SK-MEL-5 (cell line): ENCODE results near the gene SLC24A4. TPM values are rescaled to one million over a fixed set of nuclear protein-coding genes. Genes with fewer than 3 reads are reported as not detected.

ENCODE experiments used
- DNase-seq: peaks from one replicate; pipeline ENCODE4 v3.0.0-alpha.2; 2016; ENCODE audit warnings: low read depth, low spot score
- in situ Hi-C: cut with HindIII; loops from 2 replicates; pipeline ENCODE4 v1.10.0; 2016; ENCODE audit warnings: low sequenced_read_pairs, high pct_unique_total_duplicates, low pct_unique_long_range_greater_than_20kb
- total RNA-seq: library from RNA; depleted of rRNA; stranded (reverse); fragments of >200 nt; shearing (Covaris generic); gene quantifications from 2 replicates; pipeline ENCODE4 v1.2.3, GENCODE V29; 2014

The SLC24A4 gene
- total RNA-seq, 1 experiment from 2014 or later: 0.24 TPM

DNA sequence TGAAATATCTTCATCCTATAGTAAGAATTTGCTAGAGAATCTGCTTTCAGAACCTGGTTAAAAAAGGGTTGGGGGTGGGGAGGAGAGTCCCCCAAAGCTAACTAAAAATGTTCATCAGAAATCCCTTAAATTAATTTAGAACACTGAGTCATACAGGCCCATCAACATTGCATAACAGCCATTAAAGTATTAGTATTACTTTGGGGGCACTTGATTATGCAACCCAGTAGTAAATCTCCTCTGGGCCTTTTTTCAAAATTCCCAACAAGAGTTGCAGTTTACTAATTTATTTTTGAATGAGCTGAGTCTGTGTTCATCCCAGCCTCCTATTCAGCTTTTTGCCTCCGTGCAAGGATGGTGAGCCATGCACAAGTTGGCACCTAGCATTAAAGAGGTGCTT lies 8.8 kb upstream of the SLC24A4 start:
- DNase-seq: no peak
- in situ Hi-C loops: no loop called here

DNA sequence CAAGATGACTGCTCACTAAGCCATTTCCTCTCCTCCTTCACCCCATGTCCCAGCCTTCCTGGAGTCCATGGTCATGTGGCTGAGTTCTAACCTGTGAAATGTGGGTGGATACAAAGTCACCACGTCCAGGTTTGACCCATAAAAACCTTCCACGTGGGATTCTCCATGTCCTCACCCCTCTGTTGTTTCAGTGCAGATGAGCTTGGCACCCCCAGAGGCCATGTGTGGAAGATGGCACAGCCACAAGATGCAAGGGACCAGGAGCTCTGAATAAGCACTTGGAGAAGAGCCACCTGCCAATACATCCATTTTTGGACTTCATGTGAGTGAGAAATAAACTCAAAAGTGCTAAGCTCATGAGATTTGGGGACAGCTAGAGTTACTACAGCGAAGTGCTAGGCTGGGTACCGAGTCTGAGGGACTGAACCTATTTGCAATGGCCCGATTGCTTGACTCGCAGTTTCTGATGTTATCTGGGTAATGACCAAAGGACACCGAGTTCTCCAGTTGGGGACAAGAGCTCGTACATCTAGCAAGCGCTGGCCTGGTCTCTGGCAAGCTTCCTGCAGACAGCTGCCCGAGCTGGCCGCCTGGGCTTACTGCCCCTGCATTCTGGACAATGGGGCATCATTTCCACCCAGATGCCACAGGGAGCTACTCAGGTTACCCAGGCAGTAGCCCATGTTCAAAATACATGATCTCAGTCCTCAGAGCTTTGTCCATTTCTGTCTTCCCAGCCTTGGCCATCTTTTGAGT lies 7.7 kb upstream of the SLC24A4 start:
- DNase-seq: no peak
- in situ Hi-C loops: no loop called here

DNA sequence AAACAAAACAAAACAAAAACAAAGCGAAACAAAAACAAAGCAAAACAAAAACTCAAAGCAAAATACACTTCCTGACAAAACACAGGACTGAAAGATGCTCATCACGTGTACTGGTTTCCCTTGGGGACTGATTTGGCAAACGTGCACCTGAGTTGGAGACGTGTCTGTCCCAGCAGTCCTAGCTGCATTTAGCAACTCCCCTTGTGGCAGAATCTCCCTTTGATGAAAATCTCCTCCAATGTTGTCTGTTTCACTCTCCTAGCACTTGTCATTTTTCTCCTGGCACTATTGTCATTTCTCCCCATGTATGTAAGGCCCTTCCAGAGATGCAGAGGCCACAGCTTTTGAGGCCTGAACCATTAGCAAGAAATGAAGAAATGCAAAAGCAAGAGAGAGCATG lies 6.8 kb upstream of the SLC24A4 start:
- no peak for DNase-seq
- in situ Hi-C loops: no loop called here

DNA sequence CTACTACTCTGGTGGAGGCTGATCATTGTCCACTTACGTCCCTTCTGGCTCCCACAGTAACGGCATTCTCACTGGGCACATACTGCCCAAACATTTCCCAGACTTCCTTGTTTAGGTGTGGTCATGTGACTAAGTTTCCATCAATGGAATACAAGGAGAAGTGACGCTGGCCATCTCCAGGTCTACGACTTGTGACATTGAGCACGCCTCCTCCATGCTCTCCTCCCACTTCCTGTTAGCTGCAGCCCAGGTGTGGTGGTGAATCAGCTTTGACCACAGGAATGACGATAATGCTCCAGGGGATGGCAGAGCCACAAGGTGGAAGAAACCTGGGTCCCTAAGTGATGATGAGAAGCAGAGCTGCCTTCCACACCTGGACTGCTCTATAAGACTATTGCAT lies 6.0 kb upstream of the SLC24A4 start:
- no peak for DNase-seq
- in situ Hi-C loops: no loop called here

DNA sequence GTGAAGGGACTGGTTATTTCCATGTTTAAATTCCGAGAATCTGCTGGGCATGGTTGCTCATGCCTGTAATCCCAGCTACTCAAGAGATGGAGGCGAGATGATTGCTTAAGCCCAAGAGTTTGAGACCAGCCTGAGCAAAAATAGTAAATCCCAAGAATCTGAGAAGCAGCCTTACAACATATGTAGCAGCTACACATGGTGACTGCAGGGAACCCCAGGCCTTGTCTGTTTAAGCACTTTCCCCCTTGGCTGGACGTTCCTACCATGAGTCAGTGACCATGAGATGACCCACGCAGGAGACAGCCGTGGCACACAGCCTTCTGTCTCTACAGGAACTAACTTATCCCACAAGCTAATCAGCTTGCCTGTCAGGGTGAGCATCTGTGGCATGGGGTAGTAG lies 5.5 kb upstream of the SLC24A4 start:
- in situ Hi-C loops: no loop called here
- no peak for DNase-seq

DNA sequence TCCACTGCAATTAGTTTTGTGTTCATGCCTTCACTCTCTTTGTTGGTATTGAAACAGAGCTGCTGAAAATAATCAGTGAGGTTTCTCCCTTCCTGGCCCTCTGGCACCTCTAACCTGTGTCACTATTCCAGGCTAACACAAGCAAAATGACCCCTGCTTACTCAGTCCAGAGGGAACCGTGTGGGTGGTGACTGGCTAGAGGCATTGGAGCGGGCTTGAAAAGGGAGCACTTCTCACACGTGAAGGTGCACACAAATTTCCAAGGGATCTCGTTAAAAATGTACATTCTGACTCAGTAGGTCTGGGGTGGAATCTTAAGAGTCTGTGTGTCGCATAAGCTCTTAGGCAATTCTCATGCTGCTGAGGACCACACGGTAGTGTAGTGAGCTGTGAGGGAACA lies 1.3 kb upstream of the SLC24A4 start:
- in situ Hi-C loops: no loop called here
- no peak for DNase-seq

DNA sequence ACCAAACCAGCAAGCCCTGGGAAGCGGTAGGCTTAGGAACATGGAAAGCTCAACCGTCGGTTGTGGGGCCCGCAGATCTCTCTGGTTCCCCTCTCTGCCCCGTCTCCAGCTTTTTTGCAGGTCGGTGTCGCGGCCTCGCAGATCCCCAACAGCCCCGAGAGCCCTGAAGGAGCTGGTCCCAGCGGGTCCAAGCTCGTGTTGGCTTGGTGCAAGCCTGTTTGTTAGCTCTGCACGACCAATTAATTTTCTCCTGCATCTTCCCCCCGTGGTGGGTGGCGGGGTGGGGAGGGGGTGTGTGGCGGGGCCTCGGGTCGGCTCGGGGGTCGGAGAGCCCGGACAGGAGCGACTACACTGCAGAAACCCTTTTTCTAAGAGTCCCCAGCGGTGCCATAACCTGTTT lies 449 bp upstream of the SLC24A4 start:
- in situ Hi-C loops: no loop called here
- DNase-seq: no peak

DNA sequence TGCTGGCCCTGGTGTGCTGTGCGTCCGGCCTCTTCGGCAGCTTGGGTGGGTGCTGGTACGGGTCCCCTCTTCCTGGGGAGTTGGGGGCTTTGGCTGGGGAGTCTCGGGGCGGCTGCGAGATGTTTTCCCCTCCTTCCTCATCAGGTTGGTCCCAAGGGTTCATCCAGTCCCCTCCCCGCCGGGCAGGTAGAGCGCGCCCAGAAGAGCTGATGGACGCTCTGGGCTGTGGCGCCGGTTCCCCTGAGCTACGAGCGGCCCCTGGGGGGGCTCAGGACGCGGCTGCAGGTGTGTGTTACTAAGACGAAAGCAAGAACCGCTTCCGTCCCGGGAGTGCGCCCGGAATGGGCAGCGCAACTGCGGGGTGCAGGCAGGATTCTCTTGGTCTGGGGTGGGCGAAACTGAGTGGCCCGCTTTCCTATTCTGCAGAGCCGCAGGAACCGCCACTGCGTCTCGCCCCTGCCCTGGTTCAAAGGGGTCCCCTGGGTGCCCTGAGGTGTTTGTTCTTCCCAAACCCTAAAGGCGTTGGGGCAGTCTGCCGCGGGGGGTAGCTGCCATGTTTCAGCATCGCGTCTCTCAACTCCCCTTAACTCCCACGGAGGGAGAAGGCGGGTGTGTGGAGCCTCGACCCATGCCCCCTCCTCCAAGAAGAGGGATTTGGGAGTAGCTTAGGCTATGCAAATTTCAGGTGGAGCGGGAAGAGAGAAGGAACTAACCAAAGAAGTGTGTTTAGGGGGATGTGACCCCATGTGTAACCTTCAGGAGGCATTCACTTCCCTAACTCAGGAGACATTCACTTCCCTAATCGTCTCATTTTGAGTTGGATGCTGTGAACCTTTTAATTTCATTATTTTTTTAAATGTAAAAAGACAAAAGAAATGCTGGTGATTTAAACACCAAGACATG lies 1.2 kb downstream of the SLC24A4 start:
- in situ Hi-C loops: no loop called here
- no peak for DNase-seq

DNA sequence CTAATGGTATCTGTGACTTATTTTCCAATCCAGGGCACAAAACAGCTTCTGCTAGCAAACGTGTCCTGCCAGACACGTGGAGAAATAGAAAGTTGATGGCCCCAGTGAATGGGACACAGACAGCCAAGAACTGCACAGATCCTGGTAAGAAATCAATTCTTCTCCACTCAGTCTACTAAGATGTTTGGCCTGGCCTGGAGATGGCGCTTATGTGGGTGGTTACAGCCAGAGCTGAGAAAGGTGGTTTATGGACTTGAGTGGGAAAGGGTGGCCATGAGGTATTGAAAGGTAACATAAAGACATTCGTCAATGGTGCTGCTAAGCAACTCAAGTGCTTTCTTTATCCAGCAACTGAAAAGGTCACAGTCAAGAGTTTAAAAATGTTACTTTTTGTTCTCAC lies 2.9 kb downstream of the SLC24A4 start:
- in situ Hi-C loops: no loop called here
- DNase-seq: peak; percentile 28

DNA sequence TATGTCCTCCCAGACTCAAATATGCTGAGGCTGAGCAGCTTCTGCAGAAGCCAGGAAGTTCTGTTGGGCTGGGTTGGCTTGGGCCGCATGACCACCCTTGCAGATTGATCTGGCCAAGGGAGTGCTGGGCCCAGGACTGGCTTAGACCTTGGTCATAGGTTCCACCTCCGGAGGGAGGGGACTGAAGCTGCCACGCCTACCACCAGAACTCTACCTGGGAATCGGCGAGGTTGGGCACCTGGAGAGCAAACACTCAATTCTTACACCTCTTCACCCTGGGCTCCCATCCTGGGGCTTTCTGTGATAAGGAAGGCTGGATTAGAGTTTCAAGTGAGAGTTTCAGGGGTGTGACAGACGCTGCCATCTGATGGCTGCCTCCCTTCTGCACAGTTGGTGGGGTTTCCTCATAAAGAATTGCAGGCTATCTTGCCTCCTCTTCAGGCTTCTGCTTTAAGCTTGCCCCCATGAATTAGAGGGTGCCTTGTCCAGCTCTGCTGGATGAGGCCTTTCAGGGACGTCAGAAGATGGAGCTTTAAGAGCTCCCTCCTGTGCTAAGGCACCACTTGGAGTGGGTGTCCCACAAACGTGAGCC lies 5.8 kb downstream of the SLC24A4 start:
- DNase-seq: no peak
- in situ Hi-C loops: no loop called here

DNA sequence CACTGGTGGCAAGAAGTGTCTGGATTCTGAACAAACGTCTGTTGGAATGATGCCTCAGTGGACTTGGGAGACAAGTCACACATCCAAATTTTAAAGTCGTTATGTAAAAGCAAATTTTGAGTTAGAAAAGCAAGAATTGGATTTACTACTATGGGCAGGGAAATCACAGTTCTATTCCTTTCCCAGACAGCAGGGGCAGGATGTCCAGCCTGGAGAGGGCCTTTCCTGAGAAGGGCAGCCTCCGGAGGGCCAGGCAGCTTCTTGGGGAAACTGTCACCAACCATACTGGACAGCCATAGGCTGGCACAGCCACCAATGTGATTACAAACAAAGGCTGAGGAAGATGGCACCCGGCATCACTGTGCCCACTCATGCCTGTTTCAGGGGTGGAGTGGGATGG lies 11.1 kb downstream of the SLC24A4 start:
- DNase-seq: no peak
- in situ Hi-C loops: no loop called here

DNA sequence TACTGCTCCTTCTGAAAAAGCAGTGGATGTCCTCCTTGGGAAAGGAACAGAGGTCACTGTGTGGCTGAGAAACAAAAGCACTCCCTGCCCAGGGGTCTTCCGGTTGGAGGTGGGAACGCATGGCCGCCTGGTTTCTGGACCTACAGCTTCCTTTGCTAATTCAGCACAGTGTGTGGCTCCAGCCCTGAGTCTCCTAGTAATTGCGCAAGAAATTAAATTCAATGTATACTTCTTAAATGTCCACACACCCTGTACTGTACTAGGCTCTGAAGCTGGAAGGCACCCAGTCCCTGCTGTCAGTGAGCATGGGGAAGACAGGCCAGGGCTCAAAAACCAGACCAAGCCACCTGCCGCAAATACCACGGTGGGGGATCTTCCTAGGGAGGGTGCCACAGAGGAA lies 13.4 kb downstream of the SLC24A4 start:
- no peak for DNase-seq
- in situ Hi-C loops: no loop called here

DNA sequence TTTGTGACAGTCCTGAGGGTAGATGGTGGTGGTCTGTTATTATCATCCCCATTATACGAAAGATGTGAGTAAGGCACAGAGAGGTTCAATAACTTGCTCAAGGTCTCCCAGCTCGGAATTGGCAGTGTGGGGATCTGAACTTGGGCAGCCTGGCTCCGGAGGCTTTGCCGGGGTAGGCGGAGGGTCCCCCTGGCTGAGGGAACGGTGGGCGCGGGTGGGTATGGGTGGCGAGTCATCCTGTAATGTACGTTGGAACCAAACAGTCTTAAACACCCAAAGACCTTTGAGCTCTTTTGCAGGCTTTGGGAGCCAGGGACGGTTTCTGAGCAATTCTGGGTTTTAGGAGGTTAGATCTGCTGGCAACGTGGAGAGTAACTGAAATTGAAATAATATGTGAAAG lies 16.5 kb downstream of the SLC24A4 start:
- in situ Hi-C loops: no loop called here

DNA sequence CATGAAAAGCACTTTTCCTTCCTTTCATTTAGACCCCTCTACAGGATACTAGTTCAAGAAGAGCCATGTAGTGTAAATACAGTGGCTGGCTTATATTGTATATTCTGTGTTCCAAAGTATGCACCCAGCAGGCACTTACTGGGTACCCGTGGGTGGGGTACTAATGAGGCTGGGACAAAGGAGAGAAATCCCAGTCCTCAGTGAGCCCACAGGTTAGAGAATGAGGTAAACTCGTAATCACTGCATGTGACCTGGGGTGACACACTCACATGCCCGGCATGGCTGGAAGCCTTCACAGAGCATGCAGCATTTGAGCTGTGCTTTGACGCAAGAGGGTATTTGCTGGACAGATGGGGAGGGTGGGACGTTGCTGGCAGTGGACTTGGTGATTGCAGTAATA lies 17.1 kb downstream of the SLC24A4 start:
- no peak for DNase-seq
- in situ Hi-C loops: no loop called here

More for the DNA sequence above, 16.5 kb downstream of the SLC24A4 start:
- no peak for DNase-seq

DNA sequence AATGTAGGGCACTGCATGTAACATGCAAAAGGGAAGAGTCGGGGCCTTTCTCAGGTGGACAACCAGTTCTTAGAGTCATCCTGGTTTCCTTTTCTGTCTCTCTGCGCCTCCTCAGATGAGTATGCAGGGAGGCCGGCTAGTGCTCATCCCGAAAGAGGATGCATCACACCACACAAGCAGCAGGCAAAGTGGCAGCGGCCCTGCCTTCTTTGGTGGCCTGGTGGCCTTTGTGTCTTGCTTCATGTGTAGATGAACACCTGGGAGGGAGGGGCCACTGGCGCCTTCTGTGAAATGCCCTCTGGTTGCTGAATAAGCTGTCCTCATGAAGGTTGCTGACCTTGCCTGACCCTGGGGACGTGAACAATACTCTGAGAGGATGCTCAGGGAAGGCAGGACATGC lies 18.0 kb downstream of the SLC24A4 start:
- DNase-seq: no peak
- in situ Hi-C loops: no loop called here

DNA sequence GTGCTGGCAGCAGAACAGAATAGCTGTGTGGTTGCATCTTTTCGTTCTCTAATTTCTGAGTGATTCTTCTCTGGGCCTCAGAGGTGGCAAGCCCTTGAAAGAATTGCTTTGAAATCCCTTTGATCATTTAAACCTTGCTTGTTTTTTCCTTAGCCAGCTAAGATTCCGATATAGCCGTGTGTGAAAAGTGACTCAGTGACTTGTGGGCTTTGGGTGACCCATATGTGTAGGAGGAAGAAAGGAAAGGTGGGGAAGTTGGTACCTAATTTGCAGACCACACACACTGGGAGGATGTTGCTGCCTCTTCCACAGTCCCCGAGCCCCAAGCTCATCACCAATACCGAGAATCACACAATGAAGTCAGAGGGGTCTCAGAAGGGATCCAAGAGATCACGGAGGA lies 18.8 kb downstream of the SLC24A4 start:
- no peak for DNase-seq
- in situ Hi-C loops: no loop called here

DNA sequence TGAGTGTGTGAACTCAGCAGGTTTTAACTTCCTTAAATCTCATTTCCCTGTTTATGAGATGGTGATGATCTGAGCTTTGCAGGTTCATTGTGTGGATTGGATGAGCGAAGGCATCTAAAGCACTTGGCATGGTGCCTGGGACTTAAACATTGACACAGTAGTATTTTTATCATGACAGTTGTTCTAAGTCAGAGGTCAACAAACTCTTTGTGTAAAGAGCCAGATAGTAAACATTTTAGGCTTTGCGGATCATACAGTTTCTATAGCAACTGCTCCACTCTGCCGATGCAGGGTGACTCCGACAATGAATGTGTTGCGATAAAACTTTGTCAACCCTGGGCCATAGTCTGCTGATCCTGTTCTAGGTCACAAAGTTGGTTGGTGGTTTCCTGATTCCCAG lies 25.2 kb downstream of the SLC24A4 start:
- DNase-seq: no peak
- in situ Hi-C loops: no loop called here

DNA sequence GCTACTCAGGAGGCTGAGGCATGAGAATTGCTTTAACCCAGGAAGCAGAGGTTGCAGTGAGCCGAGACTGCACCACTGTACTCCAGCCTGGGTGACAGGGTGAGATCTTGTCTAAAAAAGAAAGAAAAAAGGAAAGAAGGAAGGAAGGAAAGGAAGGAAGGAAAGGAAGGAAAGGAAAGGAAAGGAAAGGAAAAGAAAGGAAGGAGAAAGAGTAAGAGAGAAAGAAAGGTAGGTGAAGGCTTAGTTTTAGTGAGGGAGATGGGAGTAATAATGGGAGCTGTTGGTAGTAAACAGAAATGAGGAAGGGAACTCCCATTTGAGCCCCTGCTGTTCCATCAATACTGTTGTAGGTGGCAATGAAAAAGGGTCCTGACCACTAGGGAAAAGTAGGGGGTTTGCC lies 28.8 kb downstream of the SLC24A4 start:
- DNase-seq: no peak
- in situ Hi-C loops: no loop called here
